Measurements from ENCODE around the gene CTNND2.

CTNND2 gene

GRCh38 chr5:11584017-11584416 lies 320.2 kb downstream of the CTNND2 start:
- DNase-seq = no peak

GRCh38 chr5:11579351-11579750 lies 324.9 kb downstream of the CTNND2 start:
- DNase-seq = no peak

GRCh38 chr5:11574787-11575186 lies 329.5 kb downstream of the CTNND2 start:
- DNase-seq = no peak

- DNase-seq = no peak
Measured at GRCh38 chr5:11573140-11573992, 330.9 kb downstream of the CTNND2 start.

GRCh38 chr5:11564706-11565105 lies 339.5 kb downstream of the CTNND2 start:
- DNase-seq = no peak

- DNase-seq = no peak
Measured at GRCh38 chr5:11563822-11564221, 340.4 kb downstream of the CTNND2 start.

- DNase-seq = no peak
Measured at GRCh38 chr5:11560915-11561697, 343.1 kb downstream of the CTNND2 start.

- no peak for DNase-seq
Measured at GRCh38 chr5:11557063-11557462, 347.2 kb downstream of the CTNND2 start.

- no peak for DNase-seq
Measured at GRCh38 chr5:11555171-11555570, 349.1 kb downstream of the CTNND2 start.

GRCh38 chr5:11547730-11548129 lies 356.5 kb downstream of the CTNND2 start:
- no peak for DNase-seq

GRCh38 chr5:11547140-11547539 lies 357.1 kb downstream of the CTNND2 start:
- no peak for DNase-seq

- DNase-seq = no peak
Measured at GRCh38 chr5:11540112-11540511, 364.1 kb downstream of the CTNND2 start.

- no peak for DNase-seq
Measured at GRCh38 chr5:11531811-11532555, 372.3 kb downstream of the CTNND2 start.

- no peak for DNase-seq
Measured at GRCh38 chr5:11528720-11529119, 375.5 kb downstream of the CTNND2 start.

GRCh38 chr5:11527652-11528349 lies 376.4 kb downstream of the CTNND2 start:
- no peak for DNase-seq

- DNase-seq = no peak
Measured at GRCh38 chr5:11525020-11525419, 379.2 kb downstream of the CTNND2 start.

- no peak for DNase-seq
Measured at GRCh38 chr5:11524188-11524587, 380.1 kb downstream of the CTNND2 start.

- no peak for DNase-seq
Measured at GRCh38 chr5:11522796-11523195, 381.4 kb downstream of the CTNND2 start.

- DNase-seq = no peak
Measured at GRCh38 chr5:11520241-11520930, 383.9 kb downstream of the CTNND2 start.

GRCh38 chr5:11519236-11519635 lies 385.0 kb downstream of the CTNND2 start:
- no peak for DNase-seq

GRCh38 chr5:11518676-11519075 lies 385.6 kb downstream of the CTNND2 start:
- no peak for DNase-seq

All from GDM1 (cell line).